Dendritic cell treated with granulocyte-macrophage colony-stimulating factor and Interleukin-4, amounts not matched to agents 40 ng/mL and 50 ng/mL, for 4 days (primary cell): ENCODE measurements around the gene PACRG.

ENCODE experiments used
- H3K27ac Mint-ChIP-seq: one replicate; pipeline ENCODE4 v1.8.0; 2022; ENCODE audit warnings: mild to moderate bottlenecking, mixed read lengths
- H3K27me3 Mint-ChIP-seq: one replicate; pipeline ENCODE4 v1.8.0; 2022; ENCODE audit warnings: mild to moderate bottlenecking, mixed read lengths
- H3K36me3 Mint-ChIP-seq: one replicate; pipeline ENCODE4 v1.8.0; 2022; ENCODE audit warnings: low read depth, mixed read lengths
- H3K4me1 Mint-ChIP-seq: one replicate; pipeline ENCODE4 v1.8.0; 2022; ENCODE audit warnings: low read depth, mixed read lengths
- H3K4me3 Mint-ChIP-seq: one replicate; pipeline ENCODE4 v1.8.0; 2022; ENCODE audit warnings: mild to moderate bottlenecking, moderate library complexity, mixed read lengths
- H3K9me3 Mint-ChIP-seq: one replicate; pipeline ENCODE4 v1.8.0; 2022; ENCODE audit warnings: mixed read lengths
- intact Hi-C: fragments of 100-400 bp; cut with micrococcal nuclease; formaldehyde crosslinking; loops from one replicate; pipeline ENCODE4 v1.15.0; 2022

Gene PACRG

GRCh38 chr6:162846723-162847122, 118.9 kb downstream of the PACRG start:
- intact Hi-C loops, result no loop called here
- no peaks in the 10 kb centered on the region for H3K27me3 Mint-ChIP-seq
- H3K27ac Mint-ChIP-seq, result no peak overlapping the region
- H3K36me3 Mint-ChIP-seq, result no peaks in the 10 kb centered on the region
- no peaks in the 10 kb centered on the region for H3K4me1 Mint-ChIP-seq
- H3K9me3 Mint-ChIP-seq, result peaks cover 15% of the 10 kb centered on the region
- no peak overlapping the region for H3K4me3 Mint-ChIP-seq

GRCh38 chr6:162849269-162849668, 121.5 kb downstream of the PACRG start:
- Mint-ChIP-seq H3K36me3 (no peaks in the 10 kb centered on the region), H3K9me3 (peaks cover 12% of the 10 kb centered on the region), H3K4me1 (no peaks in the 10 kb centered on the region), H3K4me3 (no peak overlapping the region), H3K27me3 (no peaks in the 10 kb centered on the region), H3K27ac (no peak overlapping the region)
- intact Hi-C loops, result no loop called here

DNA sequence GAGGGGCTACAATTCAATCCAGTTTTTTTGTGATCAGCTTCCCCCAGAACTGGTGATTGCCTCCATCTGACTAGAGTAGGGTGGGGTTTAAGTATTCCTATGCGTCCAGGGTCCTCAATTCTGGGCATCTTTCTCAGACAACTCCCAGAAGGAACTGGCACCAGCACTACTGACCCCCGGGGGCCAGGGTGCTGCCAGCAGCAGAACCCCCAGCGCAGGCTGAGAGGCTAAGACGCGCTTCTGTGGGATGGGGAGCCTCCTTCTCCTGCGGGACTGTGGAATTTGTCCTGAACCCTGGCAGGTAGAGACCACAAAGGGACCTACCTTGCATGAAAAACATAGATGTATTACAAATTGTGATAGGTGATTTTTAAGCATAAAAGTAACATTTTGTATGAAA, 124.4 kb downstream of the PACRG start:
- intact Hi-C loops, result no loop called here
- no peak overlapping the region for H3K4me3 Mint-ChIP-seq
- H3K27ac Mint-ChIP-seq, result no peak overlapping the region
- H3K9me3 Mint-ChIP-seq, result no peaks in the 10 kb centered on the region
- no peaks in the 10 kb centered on the region for H3K36me3 Mint-ChIP-seq
- H3K4me1 Mint-ChIP-seq, result no peaks in the 10 kb centered on the region
- H3K27me3 Mint-ChIP-seq, result no peaks in the 10 kb centered on the region

GRCh38 chr6:162852840-162853577, 125.2 kb downstream of the PACRG start:
- no peaks in the 10 kb centered on the region for H3K36me3 Mint-ChIP-seq
- no peaks in the 10 kb centered on the region for H3K27me3 Mint-ChIP-seq
- intact Hi-C loops, result no loop called here
- H3K27ac Mint-ChIP-seq, result no peak overlapping the region
- no peak overlapping the region for H3K4me3 Mint-ChIP-seq
- H3K9me3 Mint-ChIP-seq, result no peaks in the 10 kb centered on the region
- H3K4me1 Mint-ChIP-seq, result no peaks in the 10 kb centered on the region

DNA sequence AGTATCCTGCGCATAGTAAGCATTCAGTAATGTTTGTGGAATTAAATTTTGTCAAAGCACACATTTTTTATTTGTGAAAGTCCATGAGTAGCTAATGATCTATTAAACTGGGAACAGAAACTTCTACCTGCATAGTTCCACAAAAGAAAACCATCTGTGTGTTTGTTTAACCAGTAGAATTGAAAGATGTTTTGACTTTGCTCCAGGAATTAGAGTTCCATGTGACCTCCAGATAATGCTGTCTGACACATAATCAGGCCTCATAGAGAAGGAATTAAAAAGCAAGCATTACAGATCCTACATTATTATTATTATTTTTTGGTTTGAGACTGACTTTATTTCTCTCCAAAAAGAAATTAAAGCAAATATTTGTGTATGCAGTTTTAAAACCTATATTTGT, 126.5 kb downstream of the PACRG start:
- H3K9me3 Mint-ChIP-seq, result no peaks in the 10 kb centered on the region
- no peaks in the 10 kb centered on the region for H3K27me3 Mint-ChIP-seq
- H3K27ac Mint-ChIP-seq, result no peak overlapping the region
- H3K4me1 Mint-ChIP-seq, result no peaks in the 10 kb centered on the region
- intact Hi-C loops, result no loop called here
- no peak overlapping the region for H3K4me3 Mint-ChIP-seq
- H3K36me3 Mint-ChIP-seq, result no peaks in the 10 kb centered on the region

DNA sequence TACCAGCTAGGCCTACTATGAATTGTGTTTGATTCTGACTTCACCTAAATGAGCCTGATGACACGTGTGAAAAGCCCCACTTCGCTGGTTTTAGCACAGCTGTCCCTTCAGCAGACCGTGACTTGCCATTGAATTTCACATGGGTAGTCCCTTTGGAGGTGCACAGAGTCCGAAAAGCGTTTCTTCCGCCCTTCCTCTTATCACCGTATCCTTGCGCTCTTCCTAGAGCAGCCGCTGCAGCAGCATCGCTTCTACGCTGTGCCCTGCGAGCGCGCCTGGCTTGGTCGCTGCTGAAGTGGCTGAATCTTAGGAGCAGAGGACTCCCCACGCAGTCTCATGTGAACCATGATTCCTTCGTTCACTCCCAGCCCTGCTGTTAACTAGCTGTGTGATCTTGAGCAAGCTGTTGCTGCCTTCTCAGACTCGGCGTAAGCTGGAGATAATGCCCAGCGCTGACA, 127.0 kb downstream of the PACRG start:
- H3K27ac Mint-ChIP-seq, result no peak overlapping the region
- no peaks in the 10 kb centered on the region for H3K36me3 Mint-ChIP-seq
- H3K27me3 Mint-ChIP-seq, result no peaks in the 10 kb centered on the region
- no peaks in the 10 kb centered on the region for H3K9me3 Mint-ChIP-seq
- intact Hi-C loops, result no loop called here
- H3K4me3 Mint-ChIP-seq, result no peak overlapping the region
- H3K4me1 Mint-ChIP-seq, result no peaks in the 10 kb centered on the region

DNA sequence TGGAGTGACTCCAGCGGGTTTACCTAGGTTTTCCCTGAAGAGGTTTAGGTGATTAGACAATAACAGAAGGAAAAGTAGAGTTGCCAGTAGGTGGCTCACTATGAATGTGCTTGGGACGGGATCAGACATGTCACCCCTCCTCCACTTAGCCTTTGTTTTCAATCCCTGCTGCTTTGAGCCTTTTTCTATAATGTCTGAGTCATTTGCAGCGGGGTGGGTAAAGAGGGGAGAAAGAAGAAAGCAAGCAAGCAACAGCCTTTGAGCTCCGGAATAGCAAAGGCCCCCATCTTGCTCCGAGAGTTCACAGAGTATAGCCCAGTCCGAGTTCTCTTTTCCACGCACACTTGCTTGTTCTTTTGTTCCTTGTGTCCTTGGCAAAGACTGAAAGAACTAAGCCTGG, 129.1 kb downstream of the PACRG start:
- no peak overlapping the region for H3K27ac Mint-ChIP-seq
- no peaks in the 10 kb centered on the region for H3K27me3 Mint-ChIP-seq
- H3K4me1 Mint-ChIP-seq, result no peaks in the 10 kb centered on the region
- no peaks in the 10 kb centered on the region for H3K36me3 Mint-ChIP-seq
- H3K4me3 Mint-ChIP-seq, result no peak overlapping the region
- intact Hi-C loops, result no loop called here
- no peaks in the 10 kb centered on the region for H3K9me3 Mint-ChIP-seq

GRCh38 chr6:162857326-162857725, 129.6 kb downstream of the PACRG start:
- Mint-ChIP-seq H3K4me3 (no peak overlapping the region), H3K4me1 (no peaks in the 10 kb centered on the region), H3K27ac (no peak overlapping the region), H3K27me3 (no peaks in the 10 kb centered on the region), H3K9me3 (no peaks in the 10 kb centered on the region), H3K36me3 (no peaks in the 10 kb centered on the region)
- intact Hi-C loops, result no loop called here

DNA sequence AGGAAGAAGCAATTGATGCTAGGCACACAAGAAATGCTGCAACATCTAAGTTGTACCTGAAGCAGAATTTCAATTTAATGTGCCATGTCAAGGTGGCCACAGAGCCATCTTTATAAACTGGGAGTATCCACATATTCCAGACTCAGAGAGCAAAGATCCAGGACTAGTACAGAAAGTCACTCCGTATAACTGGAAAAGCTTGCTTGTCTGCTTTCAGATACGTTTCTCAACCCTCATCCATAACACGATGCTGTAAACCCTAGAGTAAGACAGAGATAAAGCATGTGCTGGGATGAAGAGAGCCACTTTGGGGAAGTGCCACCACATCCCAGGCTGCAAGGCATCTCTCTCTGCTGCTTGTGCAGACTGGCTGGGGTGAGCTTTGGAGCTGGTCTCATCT, 134.7 kb downstream of the PACRG start:
- H3K9me3 Mint-ChIP-seq, result no peaks in the 10 kb centered on the region
- intact Hi-C loops, result no loop called here
- H3K4me1 Mint-ChIP-seq, result no peaks in the 10 kb centered on the region
- no peaks in the 10 kb centered on the region for H3K27me3 Mint-ChIP-seq
- H3K4me3 Mint-ChIP-seq, result no peak overlapping the region
- no peaks in the 10 kb centered on the region for H3K36me3 Mint-ChIP-seq
- no peak overlapping the region for H3K27ac Mint-ChIP-seq

DNA sequence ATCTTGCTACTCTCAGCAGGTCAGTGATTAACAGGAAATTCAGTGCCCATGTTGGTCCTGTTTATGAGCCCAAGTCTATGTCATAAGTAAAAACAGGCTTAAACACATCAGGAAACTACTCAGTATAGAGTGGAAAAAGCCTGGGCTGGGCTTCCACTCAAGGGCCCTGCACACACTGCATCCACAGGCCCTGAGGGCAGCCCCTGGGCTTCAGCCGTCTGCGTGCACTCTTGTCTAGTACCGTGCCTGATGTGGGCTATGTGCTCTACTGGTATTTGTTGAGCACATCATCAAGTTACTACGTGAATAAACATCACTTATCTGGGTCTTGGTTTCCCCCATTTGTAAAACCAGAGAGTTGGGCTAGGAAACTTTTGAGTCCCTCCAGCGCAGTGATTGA, 135.2 kb downstream of the PACRG start:
- Mint-ChIP-seq H3K9me3 (no peaks in the 10 kb centered on the region), H3K36me3 (no peaks in the 10 kb centered on the region), H3K4me3 (no peak overlapping the region), H3K4me1 (no peaks in the 10 kb centered on the region), H3K27me3 (no peaks in the 10 kb centered on the region), H3K27ac (no peak overlapping the region)
- intact Hi-C loops, result no loop called here

DNA sequence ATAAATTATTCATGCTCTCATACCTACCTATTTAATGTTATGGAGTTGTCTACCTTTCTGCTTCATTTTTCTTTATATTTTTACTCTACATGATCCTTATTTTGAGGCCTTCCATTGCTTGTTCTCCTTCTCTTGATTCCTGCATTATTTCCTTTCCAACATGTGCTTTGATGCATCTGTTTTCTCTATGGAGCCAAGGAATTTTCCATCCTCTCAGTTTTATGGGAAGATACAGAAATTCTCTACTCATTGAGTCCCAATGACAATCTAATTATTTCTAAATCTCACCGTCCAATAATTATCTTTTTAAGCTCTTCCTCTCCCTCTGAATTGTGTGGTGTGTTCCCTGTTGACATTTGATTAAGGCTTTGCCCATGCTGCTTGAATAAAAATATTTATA, 136.0 kb downstream of the PACRG start:
- Mint-ChIP-seq H3K36me3 (no peaks in the 10 kb centered on the region), H3K27me3 (no peaks in the 10 kb centered on the region), H3K4me3 (no peak overlapping the region), H3K4me1 (no peaks in the 10 kb centered on the region), H3K9me3 (no peaks in the 10 kb centered on the region), H3K27ac (no peak overlapping the region)
- intact Hi-C loops, result no loop called here

GRCh38 chr6:162864911-162865310, 137.1 kb downstream of the PACRG start:
- no peaks in the 10 kb centered on the region for H3K36me3 Mint-ChIP-seq
- H3K27me3 Mint-ChIP-seq, result no peaks in the 10 kb centered on the region
- no peaks in the 10 kb centered on the region for H3K9me3 Mint-ChIP-seq
- intact Hi-C loops, result no loop called here
- H3K4me1 Mint-ChIP-seq, result no peaks in the 10 kb centered on the region
- no peak overlapping the region for H3K4me3 Mint-ChIP-seq
- no peak overlapping the region for H3K27ac Mint-ChIP-seq

DNA sequence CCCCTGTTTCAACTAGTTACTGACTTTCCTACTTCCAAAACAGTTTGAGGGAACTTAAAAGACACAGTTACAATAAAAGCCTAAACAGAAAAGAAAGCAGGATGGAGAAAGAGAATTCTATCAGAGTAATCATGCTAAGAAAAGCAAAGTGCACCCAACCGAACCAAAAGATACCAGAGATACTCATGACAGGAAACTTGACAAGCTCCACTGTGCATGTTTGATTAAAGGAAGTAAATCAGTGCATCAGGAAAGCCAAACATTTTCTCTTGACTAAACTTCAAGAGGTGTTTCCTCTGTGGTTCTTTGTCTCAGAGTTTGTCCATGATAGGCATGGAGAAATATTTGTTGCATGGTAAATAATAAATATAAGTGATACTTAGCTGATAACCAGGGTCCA, 138.9 kb downstream of the PACRG start:
- Mint-ChIP-seq H3K4me1 (no peaks in the 10 kb centered on the region), H3K27ac (no peak overlapping the region), H3K36me3 (no peaks in the 10 kb centered on the region), H3K27me3 (no peaks in the 10 kb centered on the region), H3K9me3 (no peaks in the 10 kb centered on the region), H3K4me3 (no peak overlapping the region)
- intact Hi-C loops, result no loop called here

- intact Hi-C loops, result no loop called here
- H3K27me3 Mint-ChIP-seq, result no peaks in the 10 kb centered on the region
- H3K4me1 Mint-ChIP-seq, result no peaks in the 10 kb centered on the region
- no peaks in the 10 kb centered on the region for H3K36me3 Mint-ChIP-seq
- H3K9me3 Mint-ChIP-seq, result no peaks in the 10 kb centered on the region
- H3K4me3 Mint-ChIP-seq, result no peak overlapping the region
- no peak overlapping the region for H3K27ac Mint-ChIP-seq
Measured at GRCh38 chr6:162868397-162868796, 140.6 kb downstream of the PACRG start.

DNA sequence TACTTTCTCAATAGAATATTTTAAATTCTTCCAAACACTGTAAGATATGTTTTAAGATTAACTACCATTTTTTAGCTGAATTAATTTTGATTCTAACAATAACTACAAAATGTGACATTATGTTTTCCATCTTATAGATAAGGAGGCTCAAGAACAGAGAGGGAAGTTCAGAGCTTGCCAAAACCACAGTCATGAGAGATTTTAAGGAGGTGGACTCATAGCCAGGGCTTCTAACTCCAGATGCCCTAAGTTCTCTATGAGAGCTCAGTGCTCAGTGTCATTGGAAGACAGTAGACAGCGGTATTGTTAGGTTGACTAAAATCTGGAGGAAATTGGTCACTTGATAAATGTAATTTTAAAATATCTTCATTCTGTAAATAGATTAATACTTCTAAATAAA, 144.2 kb downstream of the PACRG start:
- Mint-ChIP-seq H3K9me3 (no peaks in the 10 kb centered on the region), H3K36me3 (no peaks in the 10 kb centered on the region), H3K27ac (no peak overlapping the region), H3K4me1 (no peaks in the 10 kb centered on the region), H3K4me3 (no peak overlapping the region), H3K27me3 (no peaks in the 10 kb centered on the region)
- intact Hi-C loops, result no loop called here
